BLaER1 treated with 17β-estradiol and CSF1 and Interleukin-3, amounts not matched to agents 10 nM and 100 nM (cell line): ENCODE measurements around the gene LEMD1.
A peak's percentile ranks its signal among the peaks of the same experiment; 100 is the strongest.

Source experiments
- H3K27ac ChIP-seq, 11 experiments: shearing (Covaris generic); formaldehyde crosslinking; 2 replicates each; pipeline ENCODE4 v1.8.1; 2022
- H3K27me3 ChIP-seq, 11 experiments: shearing (Covaris generic); formaldehyde crosslinking; 2 replicates each; pipeline ENCODE4 v1.8.1; 2022
- H3K36me3 ChIP-seq, 11 experiments: shearing (Covaris generic); formaldehyde crosslinking; 2 replicates each; pipeline ENCODE4 v1.8.1; 2022
- H3K4me1 ChIP-seq, 10 experiments: shearing (Covaris generic); formaldehyde crosslinking; 2 replicates each; pipeline ENCODE4 v1.8.1; 2022
- H3K4me2 ChIP-seq, 11 experiments: shearing (Covaris generic); formaldehyde crosslinking; 2 replicates each; pipeline ENCODE4 v1.8.1; 2022
- H3K4me3 ChIP-seq, 10 experiments: shearing (Covaris generic); formaldehyde crosslinking; 2 replicates each; pipeline ENCODE4 v1.8.1; 2022
- H3K9ac ChIP-seq, 11 experiments: shearing (Covaris generic); formaldehyde crosslinking; 2 replicates each; pipeline ENCODE4 v1.8.1; 2022
- H3K9me3 ChIP-seq, 11 experiments: shearing (Covaris generic); formaldehyde crosslinking; replicated peaks in 1 of 11; 2 replicates each; pipeline ENCODE4 v1.8.1; 2022
- H4K20me1 ChIP-seq, 11 experiments: shearing (Covaris generic); formaldehyde crosslinking; 2 replicates each; pipeline ENCODE4 v1.8.1; 2022
- Cebpa-rat ChIP-seq, 11 experiments: shearing (Covaris generic); IDR thresholded peaks; 2 replicates each; pipeline ENCODE4 v1.8.1; 2022

Gene LEMD1, protein sequence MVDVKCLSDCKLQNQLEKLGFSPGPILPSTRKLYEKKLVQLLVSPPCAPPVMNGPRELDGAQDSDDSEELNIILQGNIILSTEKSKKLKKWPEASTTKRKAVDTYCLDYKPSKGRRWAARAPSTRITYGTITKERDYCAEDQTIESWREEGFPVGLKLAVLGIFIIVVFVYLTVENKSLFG

DNA sequence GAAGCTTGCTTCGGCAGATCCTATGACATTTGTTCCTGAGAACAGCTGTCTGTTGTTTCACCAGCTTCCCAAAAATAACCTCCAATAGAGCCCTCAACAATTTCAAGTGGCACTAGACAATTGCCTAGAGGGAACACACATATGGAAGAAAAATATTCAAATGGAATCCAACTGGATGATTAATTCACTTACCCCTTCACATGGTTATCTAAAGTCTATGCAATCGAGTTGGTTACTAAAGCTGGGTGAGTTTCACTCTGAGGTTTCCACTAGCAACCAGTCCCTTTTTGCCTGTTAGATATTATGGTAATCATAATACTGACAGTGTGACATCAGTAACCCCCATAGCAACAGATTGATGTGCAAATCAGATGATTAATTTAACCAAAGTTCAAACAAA lies at the start of gene LEMD1:
Gene LEMD1 (minus strand): TSS at position 259 of the 400 bp plus-strand sequence. CDS start 1,520 bp downstream, outside the sequence.
- Histone ChIP-seq H3K27me3 (no peaks in the 10 kb centered on the region), H3K27ac (no peak within 1 kb of the TSS), H4K20me1 (no peaks in the 10 kb centered on the region), H3K4me3 (no peak within 1 kb of the TSS), H3K9me3 (no peaks in the 10 kb centered on the region), H3K4me1 (peaks cover 0 to 6% (median 0%) of the 10 kb centered on the region in 10 experiments; a peak in 2 of 20 replicates), H3K4me2 (no peak within 1 kb of the TSS), H3K36me3 (no peaks in the 10 kb centered on the region), H3K9ac (no peak within 1 kb of the TSS)
- TF ChIP-seq Cebpa-rat (IDR thresholded peaks at IDR 0.05): no peak

DNA sequence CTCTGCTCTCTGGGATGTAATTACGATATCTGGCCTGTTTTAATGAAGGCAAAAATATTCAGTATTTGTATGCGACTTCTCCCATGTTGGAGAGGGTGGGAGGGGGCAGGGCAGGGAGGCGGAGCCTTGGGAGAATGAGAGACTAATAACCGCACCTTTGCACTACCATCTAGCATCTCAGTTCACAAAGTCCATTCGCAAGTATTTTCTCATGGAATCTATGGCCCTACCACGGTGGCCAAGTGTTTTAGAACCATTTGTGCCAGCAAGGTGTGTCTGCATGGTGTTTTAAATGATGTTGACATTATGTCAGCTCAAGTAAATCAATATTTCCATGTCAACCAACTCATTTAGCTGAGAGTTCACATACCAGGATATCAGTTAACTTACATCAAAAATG lies 48.3 kb upstream of the LEMD1 start:
- Histone ChIP-seq H3K36me3 (no peaks in the 10 kb centered on the region), H3K4me3 (no peak overlapping the region), H3K4me2 (no peak overlapping the region), H3K9ac (no peak overlapping the region), H3K27me3 (no peaks in the 10 kb centered on the region), H4K20me1 (no peaks in the 10 kb centered on the region), H3K27ac (no peak overlapping the region), H3K9me3 (peaks cover 8 to 14% (median 12%) of the 10 kb centered on the region in 11 experiments), H3K4me1 (peaks cover 0 to 9% (median 6%) of the 10 kb centered on the region in 10 experiments; a peak in 8 of 20 replicates)
- TF ChIP-seq Cebpa-rat (IDR thresholded peaks at IDR 0.05): no peak

DNA sequence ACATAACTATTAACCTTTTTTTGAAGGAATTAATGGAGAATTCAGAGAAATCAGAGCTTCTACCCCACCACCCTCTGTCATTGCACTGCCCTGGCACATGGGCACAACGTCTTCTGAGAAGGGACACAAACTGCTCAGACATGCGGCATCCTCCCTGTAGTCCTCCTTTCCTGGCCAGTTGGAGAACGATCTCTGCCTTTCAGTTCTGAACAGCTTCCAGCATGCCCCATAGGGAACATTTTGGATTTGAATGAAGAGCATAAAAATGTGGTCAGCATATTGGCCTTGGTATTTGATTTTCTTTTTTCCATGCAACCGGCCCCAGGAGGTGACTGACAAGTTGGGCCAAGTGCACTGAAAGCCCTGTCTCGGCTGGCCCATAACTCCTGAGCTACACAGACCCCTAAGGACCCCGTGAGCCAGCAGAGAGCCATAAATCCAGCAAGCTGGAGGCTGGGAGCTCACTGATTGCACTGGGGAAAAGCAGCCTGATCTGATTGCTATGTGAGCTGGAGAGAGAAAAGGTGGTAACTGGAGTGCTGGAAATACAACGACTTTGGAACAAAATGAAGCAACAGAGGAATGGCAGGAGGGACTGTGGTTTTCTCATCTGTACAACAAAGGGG lies 44.9 kb upstream of the LEMD1 start:
- Histone ChIP-seq H3K27ac (no peak overlapping the region), H3K4me1 (no peaks in the 10 kb centered on the region), H4K20me1 (no peaks in the 10 kb centered on the region; a peak in 1 of 22 replicates), H3K27me3 (peaks cover 0 to 8% (median 0%) of the 10 kb centered on the region in 11 experiments; a peak in 5 of 22 replicates), H3K9me3 (no peaks in the 10 kb centered on the region), H3K36me3 (no peaks in the 10 kb centered on the region), H3K9ac (no peak overlapping the region), H3K4me3 (no peak overlapping the region), H3K4me2 (no peak overlapping the region)
- TF ChIP-seq Cebpa-rat (IDR thresholded peaks at IDR 0.05): no peak

DNA sequence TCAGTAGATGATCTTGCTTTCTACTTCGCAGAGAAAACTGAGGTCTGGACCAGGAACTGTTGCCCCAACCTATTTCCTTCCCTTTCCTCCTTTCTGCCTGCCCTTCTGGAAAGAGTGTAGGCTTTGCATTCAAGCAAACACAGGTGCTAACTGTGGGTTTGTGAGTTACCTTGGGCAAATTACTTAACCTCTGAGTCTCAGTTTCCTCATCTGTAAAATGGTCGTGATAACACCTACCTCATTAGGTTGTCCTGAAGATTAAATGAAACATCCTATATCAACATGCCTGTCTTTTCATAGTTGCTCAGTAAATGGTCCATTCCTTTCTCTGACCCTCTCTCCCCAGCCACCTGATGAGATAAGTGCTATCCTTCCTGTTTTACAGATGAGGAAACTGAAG lies 43.5 kb upstream of the LEMD1 start:
- Histone ChIP-seq H3K4me1 (no peaks in the 10 kb centered on the region), H3K4me2 (no peak overlapping the region), H3K36me3 (no peaks in the 10 kb centered on the region), H3K9me3 (no peaks in the 10 kb centered on the region), H3K27me3 (peaks cover 0 to 20% (median 3%) of the 10 kb centered on the region in 11 experiments; a peak in 11 of 22 replicates), H3K27ac (no peak overlapping the region), H4K20me1 (no peaks in the 10 kb centered on the region; a peak in 2 of 22 replicates), H3K9ac (no peak overlapping the region), H3K4me3 (no peak overlapping the region)
- no peak for TF ChIP-seq Cebpa-rat (IDR thresholded peaks at IDR 0.05)

DNA sequence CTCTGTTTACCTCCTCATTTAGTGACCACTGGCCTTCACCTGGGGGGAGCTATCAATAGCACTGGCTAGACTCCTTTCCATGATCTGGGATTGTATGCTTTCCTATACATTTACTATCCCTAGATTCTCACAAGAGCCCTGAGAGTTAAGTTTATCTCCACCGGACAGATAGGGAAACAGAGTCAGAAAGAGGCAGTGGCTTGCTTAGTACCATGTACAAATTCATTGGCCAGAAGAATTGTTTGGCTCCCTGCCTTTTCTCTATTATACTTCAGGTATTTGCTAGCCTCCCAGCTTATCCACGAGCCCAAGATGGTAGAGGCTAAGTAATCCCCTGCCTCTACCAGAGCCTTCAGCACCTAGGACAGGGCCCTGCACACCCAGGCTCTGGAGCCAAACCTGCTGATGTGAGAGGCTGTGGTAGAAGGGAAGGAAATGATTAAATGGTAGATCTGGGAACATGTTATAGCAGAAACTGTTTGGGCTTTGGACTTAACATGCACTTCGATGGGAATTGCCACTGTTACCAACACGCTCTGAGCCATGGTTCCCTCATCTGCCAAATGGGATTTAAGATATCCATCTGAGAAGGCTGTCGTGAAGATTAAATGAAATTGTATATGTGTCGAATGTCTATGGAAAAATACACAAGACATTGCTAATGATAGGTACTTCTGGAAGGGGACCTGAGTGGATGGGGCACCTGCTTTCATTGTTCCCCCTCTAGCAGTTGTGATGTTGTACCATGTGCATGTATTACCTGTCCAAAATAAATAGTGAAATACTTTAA lies 37.1 kb upstream of the LEMD1 start:
- Histone ChIP-seq H4K20me1 (peaks cover 0 to 22% (median 16%) of the 10 kb centered on the region in 11 experiments; a peak in 11 of 22 replicates), H3K36me3 (no peaks in the 10 kb centered on the region), H3K27ac (no peak overlapping the region), H3K4me2 (no peak overlapping the region), H3K27me3 (peaks cover 57 to 84% (median 67%) of the 10 kb centered on the region in 11 experiments), H3K9ac (no peak overlapping the region), H3K4me3 (no peak overlapping the region), H3K4me1 (peaks cover 0 to 4% (median 0%) of the 10 kb centered on the region in 10 experiments; a peak in 1 of 20 replicates), H3K9me3 (peaks cover 0 to 7% (median 0%) of the 10 kb centered on the region in 11 experiments; a peak in 1 of 22 replicates)
- no peak for TF ChIP-seq Cebpa-rat (IDR thresholded peaks at IDR 0.05)

DNA sequence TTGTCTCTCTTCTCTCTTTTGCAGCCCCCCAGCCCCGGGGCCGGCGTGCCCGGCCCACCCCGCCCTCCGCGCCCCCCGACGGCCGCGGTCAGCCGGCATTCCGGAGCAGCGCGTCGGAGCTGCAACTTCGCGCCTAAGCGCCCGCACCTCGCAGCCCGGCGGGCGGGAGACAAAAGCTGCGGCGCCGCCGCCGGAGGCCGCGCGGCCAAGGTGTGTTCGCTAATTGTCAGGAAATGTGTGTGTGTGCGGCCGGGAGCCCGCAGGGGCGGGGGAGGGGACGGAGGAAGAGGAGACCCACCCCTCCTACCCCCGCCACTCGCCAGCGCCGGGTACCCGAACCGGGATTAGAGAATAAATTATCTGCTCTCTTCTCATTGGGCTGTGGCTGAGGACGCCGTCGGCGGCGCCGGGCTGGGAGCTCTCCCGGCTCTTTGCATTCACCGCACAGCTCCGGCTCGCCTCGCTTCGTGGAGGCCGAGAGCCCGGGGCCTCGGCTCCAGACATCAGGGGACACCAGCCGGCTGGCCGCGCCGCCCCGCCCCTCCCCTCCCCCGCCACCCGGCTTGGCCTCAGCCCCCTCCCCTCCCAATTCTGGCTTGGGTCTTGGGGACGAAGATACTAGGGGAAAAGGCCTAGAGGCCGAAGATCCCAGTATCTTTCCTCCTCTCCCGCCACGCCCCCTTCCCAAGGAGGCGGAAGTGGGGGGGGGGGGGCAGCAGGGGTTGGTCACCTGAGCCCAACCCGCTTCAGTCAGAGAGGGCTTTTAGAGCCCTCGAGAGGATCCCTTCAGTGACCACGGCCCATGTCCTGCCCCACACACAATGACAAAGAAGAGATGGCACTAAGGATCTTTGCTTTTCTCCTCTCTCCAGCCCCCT lies 35.3 kb upstream of the LEMD1 start:
- no peak overlapping the region for H3K27ac ChIP-seq
- H3K4me1 ChIP-seq: peaks cover 0 to 4% (median 0%) of the 10 kb centered on the region in 10 experiments; a peak in 1 of 20 replicates
- peaks cover 76 to 95% (median 85%) of the 10 kb centered on the region in 11 experiments for H3K27me3 ChIP-seq
- H4K20me1 ChIP-seq: peaks cover 0 to 37% (median 16%) of the 10 kb centered on the region in 11 experiments; a peak in 12 of 22 replicates
- H3K4me2 ChIP-seq: peak overlapping the region in 10 of 11 experiments; percentile 10 to 52 (median 24); a peak in 13 of 22 replicates
- H3K9me3 ChIP-seq: peaks cover 0 to 7% (median 0%) of the 10 kb centered on the region in 11 experiments; a peak in 1 of 22 replicates
- no peaks in the 10 kb centered on the region for H3K36me3 ChIP-seq
- no peak for TF ChIP-seq Cebpa-rat (IDR thresholded peaks at IDR 0.05)
- H3K4me3 ChIP-seq: 0 out of 20 replicates have a peak overlapping the region, but pooled peaks of 1 of the 10 experiments have one; percentile 31
- H3K9ac ChIP-seq: no peak overlapping the region

DNA sequence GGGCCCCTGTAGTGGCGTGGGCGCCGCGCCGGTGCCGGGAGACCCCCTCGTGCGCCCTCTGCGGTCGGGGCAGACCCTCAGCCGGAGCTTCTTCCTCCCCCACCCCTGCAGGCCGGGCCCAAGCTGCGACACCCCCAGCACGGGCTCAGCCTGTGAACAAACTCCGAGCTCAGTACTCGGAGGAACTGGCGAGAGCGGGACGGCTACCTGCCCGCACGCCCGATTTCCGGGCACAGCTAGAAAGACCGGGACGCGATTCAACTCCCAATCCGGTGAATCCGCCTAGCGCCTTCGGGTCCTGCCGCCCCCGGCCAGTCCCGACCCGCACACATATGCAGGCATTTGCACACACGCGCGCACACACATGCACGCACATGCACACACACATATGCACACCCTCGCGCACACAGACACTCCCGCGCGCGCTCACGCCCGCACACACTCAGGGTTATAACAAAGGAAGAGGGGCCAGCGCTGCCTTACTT lies 34.6 kb upstream of the LEMD1 start:
- H3K4me2 ChIP-seq: peak overlapping the region in 9 of 11 experiments; percentile 10 to 52 (median 25); a peak in 11 of 22 replicates
- peaks cover 80 to 99% (median 92%) of the 10 kb centered on the region in 11 experiments for H3K27me3 ChIP-seq
- no peak for TF ChIP-seq Cebpa-rat (IDR thresholded peaks at IDR 0.05)
- H3K4me3 ChIP-seq: no peak overlapping the region
- no peak overlapping the region for H3K9ac ChIP-seq
- peaks cover 0 to 7% (median 0%) of the 10 kb centered on the region in 11 experiments; a peak in 1 of 22 replicates for H3K9me3 ChIP-seq
- H3K4me1 ChIP-seq: peaks cover 0 to 4% (median 0%) of the 10 kb centered on the region in 10 experiments; a peak in 1 of 20 replicates
- no peak overlapping the region for H3K27ac ChIP-seq
- H3K36me3 ChIP-seq: no peaks in the 10 kb centered on the region
- peaks cover 0 to 40% (median 16%) of the 10 kb centered on the region in 11 experiments; a peak in 12 of 22 replicates for H4K20me1 ChIP-seq
